Parathyroid adenoma (tissue), 2 donors: ENCODE measurements around the gene LRRTM1.

ENCODE experiments used
- H2AFZ ChIP-seq: fragments of 300-600 bp; sonication (generic); one replicate; pipeline ENCODE4 v1.7.0; 2017; ENCODE audit warnings: antibody characterized with exemption, mild to moderate bottlenecking
- H3K27ac ChIP-seq: fragments of 300-600 bp; sonication (generic); one replicate; pipeline ENCODE4 v1.7.0; 2017
- H3K27me3 ChIP-seq: fragments of 300-600 bp; sonication (generic); one replicate; pipeline ENCODE4 v1.7.0; 2017; ENCODE audit warnings: low read length; ENCODE audit not compliant: control insufficient read depth, insufficient read depth
- H3K36me3 ChIP-seq: fragments of 300-600 bp; sonication (generic); one replicate; pipeline ENCODE4 v1.7.0; 2017; ENCODE audit warnings: low read length; ENCODE audit not compliant: control insufficient read depth, insufficient read depth
- H3K4me1 ChIP-seq: fragments of 300-600 bp; sonication (generic); one replicate; pipeline ENCODE4 v1.7.0; 2017; ENCODE audit warnings: control low read depth
- H3K4me2 ChIP-seq: fragments of 300-600 bp; sonication (generic); one replicate; pipeline ENCODE4 v1.7.0; 2017; ENCODE audit warnings: low read length
- H3K4me3 ChIP-seq: fragments of 300-600 bp; sonication (generic); one replicate; pipeline ENCODE4 v1.7.0; 2017; ENCODE audit warnings: low read depth, low read length
- H3K79me2 ChIP-seq: fragments of 300-600 bp; sonication (generic); one replicate; pipeline ENCODE4 v1.7.0; 2017; ENCODE audit warnings: control low read depth
- H3K9ac ChIP-seq: fragments of 300-600 bp; sonication (generic); one replicate; pipeline ENCODE4 v1.7.0; 2017; ENCODE audit warnings: mild to moderate bottlenecking
- H3K9me3 ChIP-seq: fragments of 300-600 bp; sonication (generic); one replicate; pipeline ENCODE4 v1.7.0; 2017; ENCODE audit warnings: low read length; ENCODE audit not compliant: control insufficient read depth
- CTCF ChIP-seq: fragments of 300-600 bp; sonication (generic); IDR thresholded peaks from one replicate; pipeline ENCODE4 v1.7.0; 2017; ENCODE audit warnings: antibody characterized with exemption, mild to moderate bottlenecking
- donor health status: primary hyperparathyroidism.

LRRTM1 gene

GRCh38 chr2:80303006-80303908 lies 1.3 kb downstream of the LRRTM1 start:
- no peaks in the 10 kb centered on the region for H3K9me3 ChIP-seq
- no peak overlapping the region for H3K27ac ChIP-seq
- no peak overlapping the region for H2AFZ ChIP-seq
- TF ChIP-seq CTCF: no peak
- H3K4me3 ChIP-seq: peak overlapping the region; percentile 14
- H3K79me2 ChIP-seq: no peaks in the 10 kb centered on the region
- peak overlapping the region; percentile 56 for H3K4me2 ChIP-seq
- no peaks in the 10 kb centered on the region for H3K4me1 ChIP-seq
- no peaks in the 10 kb centered on the region for H3K36me3 ChIP-seq
- no peaks in the 10 kb centered on the region for H3K27me3 ChIP-seq
- no peak overlapping the region for H3K9ac ChIP-seq

GRCh38 chr2:80302314-80303005 lies 2.1 kb downstream of the LRRTM1 start:
- Histone ChIP-seq H3K4me3 (peak overlapping the region; percentile 14), H3K27me3 (no peaks in the 10 kb centered on the region), H3K9ac (no peak overlapping the region), H3K36me3 (no peaks in the 10 kb centered on the region), H3K4me1 (no peaks in the 10 kb centered on the region), H3K4me2 (peak overlapping the region; percentile 56), H3K9me3 (no peaks in the 10 kb centered on the region), H3K27ac (no peak overlapping the region), H2AFZ (no peak overlapping the region), H3K79me2 (no peaks in the 10 kb centered on the region)
- TF ChIP-seq CTCF: no peak

- no peak for TF ChIP-seq CTCF
- no peak overlapping the region for H3K4me3 ChIP-seq
- H3K9ac ChIP-seq: no peak overlapping the region
- no peaks in the 10 kb centered on the region for H3K27me3 ChIP-seq
- H3K27ac ChIP-seq: no peak overlapping the region
- no peaks in the 10 kb centered on the region for H3K4me1 ChIP-seq
- no peak overlapping the region for H2AFZ ChIP-seq
- H3K4me2 ChIP-seq: no peak overlapping the region
- no peaks in the 10 kb centered on the region for H3K36me3 ChIP-seq
- no peaks in the 10 kb centered on the region for H3K9me3 ChIP-seq
- H3K79me2 ChIP-seq: no peaks in the 10 kb centered on the region
Observed at GRCh38 chr2:80302001-80302313, 2.6 kb downstream of the LRRTM1 start.

GRCh38 chr2:80300954-80301353 lies 3.6 kb downstream of the LRRTM1 start:
- no peak overlapping the region for H3K9ac ChIP-seq
- H3K27me3 ChIP-seq: no peaks in the 10 kb centered on the region
- no peaks in the 10 kb centered on the region for H3K36me3 ChIP-seq
- no peak for TF ChIP-seq CTCF
- no peaks in the 10 kb centered on the region for H3K79me2 ChIP-seq
- H3K9me3 ChIP-seq: no peaks in the 10 kb centered on the region
- no peaks in the 10 kb centered on the region for H3K4me1 ChIP-seq
- no peak overlapping the region for H3K4me3 ChIP-seq
- no peak overlapping the region for H3K27ac ChIP-seq
- H2AFZ ChIP-seq: no peak overlapping the region
- H3K4me2 ChIP-seq: no peak overlapping the region
